GM18519 (cell line): ENCODE measurements around the gene AUTS2.

Experiments
- ATAC-seq: cut with Tn5 transposase; IDR thresholded peaks from one replicate; pipeline ENCODE4 v1.9.1; 2021; ENCODE audit warnings: mild to moderate bottlenecking, moderate library complexity; ENCODE audit not compliant: unreplicated experiment, low FRiP score

The AUTS2 gene

GRCh38 chr7:70040051-70040450 lies 441.8 kb downstream of the AUTS2 start:
- no peak for ATAC-seq

- no peak for ATAC-seq
Measured at GRCh38 chr7:70040970-70041766, 442.9 kb downstream of the AUTS2 start.

- ATAC-seq = no peak
Measured at GRCh38 chr7:70042533-70042932, 444.3 kb downstream of the AUTS2 start.

GRCh38 chr7:70043015-70043538 lies 444.8 kb downstream of the AUTS2 start:
- no peak for ATAC-seq

GRCh38 chr7:70044064-70044463 lies 445.8 kb downstream of the AUTS2 start:
- no peak for ATAC-seq

- ATAC-seq = no peak
Measured at GRCh38 chr7:70044525-70044924, 446.2 kb downstream of the AUTS2 start.

- ATAC-seq = no peak
Measured at GRCh38 chr7:70044981-70045380, 446.7 kb downstream of the AUTS2 start.

- no peak for ATAC-seq
Measured at GRCh38 chr7:70047384-70047783, 449.1 kb downstream of the AUTS2 start.

- ATAC-seq = no peak
Measured at GRCh38 chr7:70047891-70048448, 449.7 kb downstream of the AUTS2 start.

- ATAC-seq = no peak
Measured at GRCh38 chr7:70051726-70052125, 453.5 kb downstream of the AUTS2 start.

GRCh38 chr7:70052691-70053090 lies 454.4 kb downstream of the AUTS2 start:
- no peak for ATAC-seq

- no peak for ATAC-seq
Measured at GRCh38 chr7:70053421-70053820, 455.1 kb downstream of the AUTS2 start.

GRCh38 chr7:70053989-70054388 lies 455.7 kb downstream of the AUTS2 start:
- ATAC-seq = no peak

GRCh38 chr7:70056363-70056762 lies 458.1 kb downstream of the AUTS2 start:
- no peak for ATAC-seq

GRCh38 chr7:70060298-70061068 lies 462.2 kb downstream of the AUTS2 start:
- no peak for ATAC-seq

GRCh38 chr7:70063371-70063770 lies 465.1 kb downstream of the AUTS2 start:
- no peak for ATAC-seq

GRCh38 chr7:70063927-70064326 lies 465.7 kb downstream of the AUTS2 start:
- ATAC-seq = no peak

GRCh38 chr7:70066844-70067243 lies 468.6 kb downstream of the AUTS2 start:
- no peak for ATAC-seq

GRCh38 chr7:70068531-70068930 lies 470.3 kb downstream of the AUTS2 start:
- no peak for ATAC-seq

- no peak for ATAC-seq
Measured at GRCh38 chr7:70069977-70070376, 471.7 kb downstream of the AUTS2 start.

GRCh38 chr7:70071766-70072165 lies 473.5 kb downstream of the AUTS2 start:
- ATAC-seq = no peak
